ENCODE data around the gene OSBPL2.

DNA sequence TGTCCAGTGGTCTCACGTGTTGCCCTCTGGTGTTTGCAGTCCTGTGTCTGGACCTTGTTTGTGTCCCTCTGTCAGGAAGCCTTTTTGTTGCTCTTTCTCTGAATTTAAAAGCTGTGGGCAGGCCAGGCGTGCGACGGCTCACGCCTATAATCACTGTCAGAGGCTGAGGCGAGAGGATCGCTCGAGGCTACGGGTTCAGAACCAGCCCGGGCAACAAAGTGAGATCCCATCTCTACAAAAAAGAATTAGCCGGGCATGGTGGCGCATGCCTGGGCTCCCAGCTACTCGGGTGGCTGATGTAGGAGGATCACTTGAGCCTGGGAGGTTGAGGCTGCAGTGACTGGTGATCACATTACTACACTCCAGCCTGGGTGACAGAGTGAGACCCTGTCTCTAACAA is 28.5 kb downstream of the OSBPL2 start:
- TF ChIP-seq, protein P1, sequence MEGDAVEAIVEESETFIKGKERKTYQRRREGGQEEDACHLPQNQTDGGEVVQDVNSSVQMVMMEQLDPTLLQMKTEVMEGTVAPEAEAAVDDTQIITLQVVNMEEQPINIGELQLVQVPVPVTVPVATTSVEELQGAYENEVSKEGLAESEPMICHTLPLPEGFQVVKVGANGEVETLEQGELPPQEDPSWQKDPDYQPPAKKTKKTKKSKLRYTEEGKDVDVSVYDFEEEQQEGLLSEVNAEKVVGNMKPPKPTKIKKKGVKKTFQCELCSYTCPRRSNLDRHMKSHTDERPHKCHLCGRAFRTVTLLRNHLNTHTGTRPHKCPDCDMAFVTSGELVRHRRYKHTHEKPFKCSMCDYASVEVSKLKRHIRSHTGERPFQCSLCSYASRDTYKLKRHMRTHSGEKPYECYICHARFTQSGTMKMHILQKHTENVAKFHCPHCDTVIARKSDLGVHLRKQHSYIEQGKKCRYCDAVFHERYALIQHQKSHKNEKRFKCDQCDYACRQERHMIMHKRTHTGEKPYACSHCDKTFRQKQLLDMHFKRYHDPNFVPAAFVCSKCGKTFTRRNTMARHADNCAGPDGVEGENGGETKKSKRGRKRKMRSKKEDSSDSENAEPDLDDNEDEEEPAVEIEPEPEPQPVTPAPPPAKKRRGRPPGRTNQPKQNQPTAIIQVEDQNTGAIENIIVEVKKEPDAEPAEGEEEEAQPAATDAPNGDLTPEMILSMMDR (IDR thresholded peaks at IDR 0.05) = no peak
- no peak for TF ChIP-seq POLR2A (IDR thresholded peaks at IDR 0.05)

Measured in esophagus squamous epithelium (tissue), 4 donors.